ENCODE results near the gene SMYD1.

Gene SMYD1

DNA sequence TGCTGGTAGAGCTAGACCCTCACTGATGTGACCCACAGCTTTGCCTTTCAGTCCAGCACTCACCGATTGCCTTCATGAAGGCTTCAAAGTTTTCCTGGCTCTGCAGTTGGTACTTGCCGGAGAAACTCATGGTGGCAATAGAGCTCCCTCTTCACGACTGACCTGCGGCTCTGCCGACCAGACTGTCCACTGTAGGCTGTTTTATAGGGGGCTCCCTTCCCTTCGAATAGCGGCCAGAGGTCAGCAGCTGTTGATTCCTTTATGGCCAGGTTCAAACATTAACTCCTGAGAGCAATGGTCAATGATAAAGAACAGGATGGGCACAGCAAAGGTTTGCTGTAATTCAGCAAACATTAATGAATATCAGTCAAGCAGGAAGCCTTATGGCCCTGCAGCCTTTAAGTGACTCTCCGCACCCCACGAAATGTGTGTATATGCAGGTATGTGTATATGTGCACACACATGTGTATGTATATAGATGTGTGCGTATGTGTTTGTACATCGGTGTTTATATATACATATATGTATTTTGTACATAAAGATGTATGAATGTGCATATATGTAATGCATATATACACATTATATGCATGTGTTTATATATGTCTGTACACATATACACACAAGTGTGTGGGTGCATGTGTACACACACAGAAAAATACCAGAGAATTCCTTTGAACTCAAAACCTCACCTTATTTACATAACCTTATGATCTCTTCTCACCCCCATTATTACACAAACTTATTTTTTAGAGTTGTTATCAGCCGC is 60.4 kb downstream of the SMYD1 start, which contains the start of gene FABP1:
TSS of gene FABP1 (minus strand) at position 175 of the 766 bp plus-strand sequence. CDS start at position 130, 45 bp downstream.
- peaks cover 0 to 21% (median 0%) of the 10 kb centered on the region in 3 experiments for H3K27me3 ChIP-seq (ENCODE audit: control insufficient read depth in 3 of 3, insufficient read depth in 3 of 3, low read depth in 1 of 3, low read length in 3 of 3)
- WGBS, 2 donors (ENCODE audit: extremely low coverage in 2 of 2, insufficient read length in 2 of 2, insufficient replicate concordance in 1 of 2): no CpG with 5 or more reads among the region's 12 CpGs

GRCh38 chr2:88128654-88129312 is 61.2 kb downstream of the SMYD1 start:
- DNase-seq (ENCODE audit: low spot score): no peak
- no peak overlapping the region for H3K14ac ChIP-seq (ENCODE audit: low read length)

More for the DNA sequence above, 60.4 kb downstream of the SMYD1 start, which contains the start of gene FABP1:
- Histone ChIP-seq H2BK120ac (ENCODE audit: low read depth, low read length) (no peak within 1 kb of the TSS), H3K4ac (ENCODE audit: low read length) (no peak within 1 kb of the TSS), H3K4me1 (ENCODE audit: control insufficient read depth in 2 of 2, insufficient read depth in 1 of 2, low read depth in 1 of 2, low read length in 2 of 2) (no peaks in the 10 kb centered on the region), H3K9me3 (replicated peaks in 1 of 2; ENCODE audit: control insufficient read depth in 2 of 2, insufficient read depth in 1 of 2, low read depth in 1 of 2, low read length in 2 of 2) (no peaks in the 10 kb centered on the region), H3K4me2 (ENCODE audit: insufficient read depth, low read length, poor library complexity, severe bottlenecking) (no peak within 1 kb of the TSS), H3K9ac (ENCODE audit: low read depth, low read length, poor library complexity) (no peak within 1 kb of the TSS), H3K36me3 (replicated peaks in 1 of 2; ENCODE audit: control insufficient read depth in 2 of 2, insufficient read depth in 2 of 2, low read length in 2 of 2) (no peaks in the 10 kb centered on the region), H2AFZ (ENCODE audit: low read length) (no peak within 1 kb of the TSS), H2BK15ac (ENCODE audit: low read length) (no peak within 1 kb of the TSS), H3K23ac (ENCODE audit: low read depth, low read length, poor library complexity) (no peak within 1 kb of the TSS), H3K18ac (ENCODE audit: low read length) (no peak within 1 kb of the TSS), H4K8ac (ENCODE audit: low read depth, low read length) (no peak within 1 kb of the TSS), H3K14ac (ENCODE audit: low read length) (no peak within 1 kb of the TSS), H2AK5ac (ENCODE audit: low read depth, low read length) (no peak within 1 kb of the TSS), H3K79me1 (ENCODE audit: low read depth, low read length) (no peaks in the 10 kb centered on the region), H2BK5ac (ENCODE audit: low read length) (no peak within 1 kb of the TSS), H3K4me3 (ENCODE audit: low read length in 2 of 2) (no peak within 1 kb of the TSS), H3K27ac (replicated peaks; ENCODE audit: low read length) (no peak within 1 kb of the TSS), H4K91ac (ENCODE audit: low read depth, low read length, poor library complexity) (no peak within 1 kb of the TSS), H2BK12ac (ENCODE audit: low read length) (no peak within 1 kb of the TSS)
- DNase-seq (ENCODE audit: low spot score): no peak

GRCh38 chr2:88129313-88129959 is 61.8 kb downstream of the SMYD1 start:
- Histone ChIP-seq H3K27ac (replicated peaks; ENCODE audit: low read length) (no peak overlapping the region), H4K8ac (ENCODE audit: low read depth, low read length) (no peak overlapping the region), H2BK120ac (ENCODE audit: low read depth, low read length) (no peak overlapping the region), H3K27me3 (ENCODE audit: control insufficient read depth in 3 of 3, insufficient read depth in 3 of 3, low read depth in 1 of 3, low read length in 3 of 3) (peaks cover 0 to 16% (median 0%) of the 10 kb centered on the region in 3 experiments), H3K23ac (ENCODE audit: low read depth, low read length, poor library complexity) (no peak overlapping the region), H2BK15ac (ENCODE audit: low read length) (no peak overlapping the region), H2BK12ac (ENCODE audit: low read length) (no peak overlapping the region), H3K4me3 (ENCODE audit: low read length in 2 of 2) (no peak overlapping the region), H3K18ac (ENCODE audit: low read length) (no peak overlapping the region), H2AFZ (ENCODE audit: low read length) (no peak overlapping the region), H4K91ac (ENCODE audit: low read depth, low read length, poor library complexity) (no peak overlapping the region), H2AK5ac (ENCODE audit: low read depth, low read length) (no peak overlapping the region), H3K79me1 (ENCODE audit: low read depth, low read length) (no peaks in the 10 kb centered on the region), H3K4ac (ENCODE audit: low read length) (no peak overlapping the region), H3K36me3 (replicated peaks in 1 of 2; ENCODE audit: control insufficient read depth in 2 of 2, insufficient read depth in 2 of 2, low read length in 2 of 2) (no peaks in the 10 kb centered on the region), H3K9me3 (replicated peaks in 1 of 2; ENCODE audit: control insufficient read depth in 2 of 2, insufficient read depth in 1 of 2, low read depth in 1 of 2, low read length in 2 of 2) (no peaks in the 10 kb centered on the region), H3K14ac (ENCODE audit: low read length) (no peak overlapping the region), H3K9ac (ENCODE audit: low read depth, low read length, poor library complexity) (no peak overlapping the region), H3K4me2 (ENCODE audit: insufficient read depth, low read length, poor library complexity, severe bottlenecking) (no peak overlapping the region), H2BK5ac (ENCODE audit: low read length) (no peak overlapping the region), H3K4me1 (ENCODE audit: control insufficient read depth in 2 of 2, insufficient read depth in 1 of 2, low read depth in 1 of 2, low read length in 2 of 2) (no peaks in the 10 kb centered on the region)
- WGBS, 2 donors (ENCODE audit: extremely low coverage in 2 of 2, insufficient read length in 2 of 2, insufficient replicate concordance in 1 of 2): no CpG with 5 or more reads among the region's 7 CpGs
- DNase-seq (ENCODE audit: low spot score): no peak

More at GRCh38 chr2:88128654-88129312, 61.2 kb downstream of the SMYD1 start:
- Histone ChIP-seq H3K4me3 (ENCODE audit: low read length in 2 of 2) (no peak overlapping the region), H3K4me1 (ENCODE audit: control insufficient read depth in 2 of 2, insufficient read depth in 1 of 2, low read depth in 1 of 2, low read length in 2 of 2) (no peaks in the 10 kb centered on the region), H3K23ac (ENCODE audit: low read depth, low read length, poor library complexity) (no peak overlapping the region), H2BK15ac (ENCODE audit: low read length) (no peak overlapping the region), H3K79me1 (ENCODE audit: low read depth, low read length) (no peaks in the 10 kb centered on the region), H2BK12ac (ENCODE audit: low read length) (no peak overlapping the region), H3K27ac (replicated peaks; ENCODE audit: low read length) (no peak overlapping the region), H2AFZ (ENCODE audit: low read length) (no peak overlapping the region), H3K9ac (ENCODE audit: low read depth, low read length, poor library complexity) (no peak overlapping the region), H2BK120ac (ENCODE audit: low read depth, low read length) (no peak overlapping the region), H3K4me2 (ENCODE audit: insufficient read depth, low read length, poor library complexity, severe bottlenecking) (no peak overlapping the region), H3K36me3 (replicated peaks in 1 of 2; ENCODE audit: control insufficient read depth in 2 of 2, insufficient read depth in 2 of 2, low read length in 2 of 2) (no peaks in the 10 kb centered on the region), H3K18ac (ENCODE audit: low read length) (no peak overlapping the region), H2BK5ac (ENCODE audit: low read length) (no peak overlapping the region), H3K9me3 (replicated peaks in 1 of 2; ENCODE audit: control insufficient read depth in 2 of 2, insufficient read depth in 1 of 2, low read depth in 1 of 2, low read length in 2 of 2) (no peaks in the 10 kb centered on the region), H4K91ac (ENCODE audit: low read depth, low read length, poor library complexity) (no peak overlapping the region), H4K8ac (ENCODE audit: low read depth, low read length) (no peak overlapping the region), H3K4ac (ENCODE audit: low read length) (no peak overlapping the region), H3K27me3 (ENCODE audit: control insufficient read depth in 3 of 3, insufficient read depth in 3 of 3, low read depth in 1 of 3, low read length in 3 of 3) (peaks cover 0 to 16% (median 0%) of the 10 kb centered on the region in 3 experiments), H2AK5ac (ENCODE audit: low read depth, low read length) (no peak overlapping the region)
- WGBS, 2 donors (ENCODE audit: extremely low coverage in 2 of 2, insufficient read length in 2 of 2, insufficient replicate concordance in 1 of 2): no CpG with 5 or more reads among the region's 7 CpGs
